ENCODE data around the gene SLC12A2.

SLC12A2 gene

GRCh38 chr5:128234928-128235641 is 151.5 kb downstream of the SLC12A2 start:
- Mint-ChIP-seq H3K36me3 (no peaks in the 10 kb centered on the region), H3K4me1 (no peaks in the 10 kb centered on the region), H3K27me3 (peaks cover 10 to 24% of the 10 kb centered on the region in 2 donors), H3K4me3 (no peak overlapping the region), H3K27ac (no peak overlapping the region), H3K9me3 (peaks cover 3 to 7% of the 10 kb centered on the region in 2 donors)
- DNase-seq (no peak), ATAC-seq (replicated peaks) (no peak)

DNA sequence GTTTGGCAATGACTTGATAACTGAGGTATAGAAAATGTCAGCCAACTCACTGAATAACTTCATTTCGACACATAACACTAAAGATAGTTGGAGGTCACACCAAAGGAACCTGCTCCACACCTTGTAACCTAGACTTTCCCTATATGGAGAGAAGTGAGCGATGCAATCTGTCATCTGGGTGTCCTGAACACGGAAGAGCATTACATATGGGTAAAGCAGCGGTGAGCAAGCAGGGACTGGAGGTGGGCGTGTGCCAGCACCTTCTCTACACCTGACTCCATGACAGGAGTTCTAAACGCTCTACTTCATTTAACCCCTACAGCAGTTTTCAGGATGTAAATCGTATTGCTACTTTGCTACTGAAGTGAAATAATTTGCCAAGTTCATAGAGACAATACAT is 152.8 kb downstream of the SLC12A2 start:
- no peak overlapping the region for H3K4me3 Mint-ChIP-seq
- H3K9me3 Mint-ChIP-seq = peaks cover 0 to 1% of the 10 kb centered on the region in 2 donors
- no peak for ATAC-seq (replicated peaks)
- no peaks in the 10 kb centered on the region for H3K4me1 Mint-ChIP-seq
- DNase-seq = no peak
- H3K27ac Mint-ChIP-seq = no peak overlapping the region
- H3K27me3 Mint-ChIP-seq = peaks cover 10 to 24% of the 10 kb centered on the region in 2 donors
- no peaks in the 10 kb centered on the region for H3K36me3 Mint-ChIP-seq

- Mint-ChIP-seq H3K4me3 (no peak overlapping the region), H3K36me3 (no peaks in the 10 kb centered on the region), H3K27me3 (peaks cover 10 to 20% of the 10 kb centered on the region in 2 donors), H3K27ac (no peak overlapping the region), H3K9me3 (peaks cover 0 to 1% of the 10 kb centered on the region in 2 donors), H3K4me1 (no peaks in the 10 kb centered on the region)
- DNase-seq = no peak
- ATAC-seq (replicated peaks) = no peak
Observed at GRCh38 chr5:128237000-128237399, 153.4 kb downstream of the SLC12A2 start.

GRCh38 chr5:128237546-128237945 is 154.0 kb downstream of the SLC12A2 start:
- Mint-ChIP-seq H3K4me1 (no peaks in the 10 kb centered on the region), H3K9me3 (peaks cover 0 to 1% of the 10 kb centered on the region in 2 donors), H3K36me3 (no peaks in the 10 kb centered on the region), H3K27ac (no peak overlapping the region), H3K4me3 (no peak overlapping the region), H3K27me3 (peaks cover 10 to 14% of the 10 kb centered on the region in 2 donors)
- ATAC-seq (replicated peaks) (no peak), DNase-seq (no peak)

Data from stimulated activated naive B cell treated with anti-CD40 and anti-IgM and Interleukin-4, amounts not matched to agents 10 μg/mL and 1 μg/mL and 100 μg/mL, for 72 hours (primary cell).